NB4 (cell line): ENCODE data around the gene LRRC1.

Source experiments
- POLR2A ChIP-seq: IDR thresholded peaks from 2 replicates; pipeline ENCODE4 v1.6.1; 2011; ENCODE audit warnings: mild to moderate bottlenecking; ENCODE audit not compliant: insufficient read length; ENCODE audit errors: extremely low read depth
- TF ChIP-seq, protein P1 (sequence below): IDR thresholded peaks from one replicate; pipeline ENCODE4 v1.5.1; 2012; ENCODE audit warnings: low read depth, low read length

GRCh38 chr6:53919881-53920360, 125.1 kb downstream of the LRRC1 start:
- TF ChIP-seq, protein P1, sequence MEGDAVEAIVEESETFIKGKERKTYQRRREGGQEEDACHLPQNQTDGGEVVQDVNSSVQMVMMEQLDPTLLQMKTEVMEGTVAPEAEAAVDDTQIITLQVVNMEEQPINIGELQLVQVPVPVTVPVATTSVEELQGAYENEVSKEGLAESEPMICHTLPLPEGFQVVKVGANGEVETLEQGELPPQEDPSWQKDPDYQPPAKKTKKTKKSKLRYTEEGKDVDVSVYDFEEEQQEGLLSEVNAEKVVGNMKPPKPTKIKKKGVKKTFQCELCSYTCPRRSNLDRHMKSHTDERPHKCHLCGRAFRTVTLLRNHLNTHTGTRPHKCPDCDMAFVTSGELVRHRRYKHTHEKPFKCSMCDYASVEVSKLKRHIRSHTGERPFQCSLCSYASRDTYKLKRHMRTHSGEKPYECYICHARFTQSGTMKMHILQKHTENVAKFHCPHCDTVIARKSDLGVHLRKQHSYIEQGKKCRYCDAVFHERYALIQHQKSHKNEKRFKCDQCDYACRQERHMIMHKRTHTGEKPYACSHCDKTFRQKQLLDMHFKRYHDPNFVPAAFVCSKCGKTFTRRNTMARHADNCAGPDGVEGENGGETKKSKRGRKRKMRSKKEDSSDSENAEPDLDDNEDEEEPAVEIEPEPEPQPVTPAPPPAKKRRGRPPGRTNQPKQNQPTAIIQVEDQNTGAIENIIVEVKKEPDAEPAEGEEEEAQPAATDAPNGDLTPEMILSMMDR: no peak
- TF ChIP-seq POLR2A: no peak
